22Rv1 (cell line): Measurements from ENCODE around the gene ARHGAP6.
A peak's percentile ranks its signal among the peaks of the same experiment; 100 is the strongest.

Source experiments
- H3K27ac ChIP-seq: fragments of 450-650 bp; 2 replicates; pipeline ENCODE4 v1.5.1; 2017
- ZFX ChIP-seq: fragments of 450-650 bp; IDR thresholded peaks from 2 replicates; pipeline ENCODE4 v1.6.1; 2017; ENCODE audit warnings: antibody characterized with exemption, borderline replicate concordance
- TF ChIP-seq, protein P1 (sequence below): fragments of 450-650 bp; IDR thresholded peaks from 2 replicates; pipeline ENCODE4 v1.5.1; 2017; ENCODE audit warnings: mild to moderate bottlenecking

Gene ARHGAP6

DNA sequence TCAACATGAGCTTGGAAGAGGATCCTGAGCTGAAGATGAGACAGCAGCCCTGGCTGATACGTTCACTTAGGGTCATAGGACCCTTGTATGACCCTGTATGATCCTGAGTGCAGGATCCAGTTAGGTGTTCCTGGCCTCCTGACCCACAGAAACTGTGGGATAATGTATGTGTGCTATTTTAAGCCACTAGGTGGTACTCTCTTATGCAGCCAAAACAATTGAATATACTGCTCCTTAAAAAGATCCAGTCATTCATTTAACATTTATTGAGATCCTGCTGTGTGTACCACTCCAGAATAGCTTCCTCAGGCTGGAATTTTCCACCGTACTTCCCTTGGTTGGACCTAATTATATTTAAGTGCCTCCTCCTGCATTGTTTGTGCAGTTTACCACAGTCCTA is 205.4 kb downstream of the ARHGAP6 start:
- H3K27ac ChIP-seq: peak overlapping the region; percentile 75
- TF ChIP-seq, protein P1, sequence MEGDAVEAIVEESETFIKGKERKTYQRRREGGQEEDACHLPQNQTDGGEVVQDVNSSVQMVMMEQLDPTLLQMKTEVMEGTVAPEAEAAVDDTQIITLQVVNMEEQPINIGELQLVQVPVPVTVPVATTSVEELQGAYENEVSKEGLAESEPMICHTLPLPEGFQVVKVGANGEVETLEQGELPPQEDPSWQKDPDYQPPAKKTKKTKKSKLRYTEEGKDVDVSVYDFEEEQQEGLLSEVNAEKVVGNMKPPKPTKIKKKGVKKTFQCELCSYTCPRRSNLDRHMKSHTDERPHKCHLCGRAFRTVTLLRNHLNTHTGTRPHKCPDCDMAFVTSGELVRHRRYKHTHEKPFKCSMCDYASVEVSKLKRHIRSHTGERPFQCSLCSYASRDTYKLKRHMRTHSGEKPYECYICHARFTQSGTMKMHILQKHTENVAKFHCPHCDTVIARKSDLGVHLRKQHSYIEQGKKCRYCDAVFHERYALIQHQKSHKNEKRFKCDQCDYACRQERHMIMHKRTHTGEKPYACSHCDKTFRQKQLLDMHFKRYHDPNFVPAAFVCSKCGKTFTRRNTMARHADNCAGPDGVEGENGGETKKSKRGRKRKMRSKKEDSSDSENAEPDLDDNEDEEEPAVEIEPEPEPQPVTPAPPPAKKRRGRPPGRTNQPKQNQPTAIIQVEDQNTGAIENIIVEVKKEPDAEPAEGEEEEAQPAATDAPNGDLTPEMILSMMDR: peak; percentile 23; the same call in 1 of the 2 replicates
- TF ChIP-seq ZFX: no peak

DNA sequence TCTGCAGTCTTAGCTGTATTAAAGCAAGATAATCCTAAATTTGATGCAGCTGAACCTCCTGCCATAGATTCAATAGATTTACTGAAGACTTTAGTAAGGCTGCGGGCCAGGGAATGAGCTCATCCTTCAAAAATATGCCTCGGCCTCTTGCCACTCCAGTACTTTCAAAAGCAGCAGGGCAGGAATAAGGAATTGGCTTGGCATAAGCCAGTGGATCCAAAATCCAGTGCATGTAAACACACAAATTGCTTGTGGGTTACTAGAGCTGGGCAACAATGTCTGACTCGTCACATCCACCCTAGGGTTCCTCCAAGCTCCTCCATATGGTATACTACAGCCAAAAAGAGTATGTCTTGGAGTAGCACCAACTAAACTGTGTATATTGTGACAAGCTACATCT is 207.6 kb downstream of the ARHGAP6 start:
- TF ChIP-seq ZFX: no peak
- TF ChIP-seq, protein P1: no peak
- peak overlapping the region; percentile 75 for H3K27ac ChIP-seq

GRCh38 chrX:11451151-11451550 is 214.6 kb downstream of the ARHGAP6 start:
- TF ChIP-seq, protein P1: no peak
- TF ChIP-seq ZFX: no peak
- peak overlapping the region; percentile 78 for H3K27ac ChIP-seq

GRCh38 chrX:11450354-11450753 is 215.4 kb downstream of the ARHGAP6 start:
- peak overlapping the region; percentile 78 for H3K27ac ChIP-seq
- TF ChIP-seq ZFX: no peak

- TF ChIP-seq, protein P1: no peak
- TF ChIP-seq ZFX: no peak
Measured at GRCh38 chrX:11449613-11450012, 216.1 kb downstream of the ARHGAP6 start.

DNA sequence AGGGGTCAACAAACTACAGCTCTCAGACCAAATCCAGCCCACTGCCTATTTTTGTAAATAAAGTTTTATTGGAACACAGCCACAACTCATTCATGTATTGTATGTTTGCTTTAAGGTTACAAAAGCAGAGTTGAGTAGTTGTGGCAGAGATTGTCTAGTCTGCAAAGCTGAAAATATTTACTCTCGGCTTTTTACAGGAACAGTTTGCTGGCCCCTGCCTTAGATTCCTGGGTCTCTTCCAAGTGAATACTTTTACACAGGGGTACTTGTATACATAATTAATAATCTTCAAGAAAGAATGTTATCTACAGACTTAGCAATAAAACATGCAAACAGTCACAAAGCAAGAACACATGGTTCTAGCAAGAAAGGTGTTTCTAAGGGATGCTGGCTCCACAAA is 218.3 kb downstream of the ARHGAP6 start:
- no peak for TF ChIP-seq ZFX
- TF ChIP-seq, protein P1: no peak
- peak overlapping the region; percentile 78 for H3K27ac ChIP-seq

More at GRCh38 chrX:11449613-11450012, 216.1 kb downstream of the ARHGAP6 start:
- peak overlapping the region; percentile 78 for H3K27ac ChIP-seq

GRCh38 chrX:11446949-11447348 is 218.8 kb downstream of the ARHGAP6 start:
- no peak for TF ChIP-seq ZFX
- TF ChIP-seq, protein P1: no peak
- H3K27ac ChIP-seq: peak overlapping the region; percentile 78

- H3K27ac ChIP-seq: peak overlapping the region; percentile 78
- no peak for TF ChIP-seq ZFX
- TF ChIP-seq, protein P1: no peak
Measured at GRCh38 chrX:11446336-11446735, 219.4 kb downstream of the ARHGAP6 start.
